ENCODE data around the gene ABLIM2. TPM values are rescaled to one million over a fixed set of nuclear protein-coding genes. Genes with fewer than 3 reads are reported as not detected.
A peak's percentile ranks its signal among the peaks of the same experiment; 100 is the strongest.

The ABLIM2 gene
- total and polyA plus RNA-seq, 2 experiments from 2014 or later: 1.5 to 4.3 TPM

GRCh38 chr4:7988437-7988836 lies 170.2 kb downstream of the ABLIM2 start:
- Histone ChIP-seq H4K20me1 (replicated peaks; ENCODE audit: insufficient read depth) (no peaks in the 10 kb centered on the region), H3K79me2 (replicated peaks; ENCODE audit: insufficient read depth) (no peaks in the 10 kb centered on the region), H3K4me3 (no peak overlapping the region), H3K27me3 (ENCODE audit: insufficient read depth) (no peaks in the 10 kb centered on the region), H3K36me3 (ENCODE audit: insufficient read depth) (no peaks in the 10 kb centered on the region), H3F3A (replicated peaks; ENCODE audit: low read depth) (no peaks in the 10 kb centered on the region; the same call in 1 of the 2 replicates), H3K9me2 (ENCODE audit: insufficient read depth) (no peaks in the 10 kb centered on the region), H3K27ac (ENCODE audit: low read depth) (no peak overlapping the region), H3K4me2 (no peak overlapping the region), H2AFZ (no peak overlapping the region), H3K4me1 (ENCODE audit: insufficient read depth) (peaks cover 8% of the 10 kb centered on the region; the same call in 1 of the 2 replicates)
- no peak overlapping the region for H3K4me3 Mint-ChIP-seq
- TF ChIP-seq ETS1 (IDR thresholded peaks at IDR 0.05): no peak
- TF ChIP-seq STAT1 (IDR thresholded peaks at IDR 0.05; ENCODE audit: unreplicated experiment): no peak
- TF ChIP-seq CREB1 (CRISPR knock-in tag; IDR thresholded peaks at IDR 0.05; ENCODE audit: low read depth): no peak
- TF ChIP-seq ZNF331 (CRISPR knock-in tag; IDR thresholded peaks at IDR 0.05; ENCODE audit: low read depth): no peak
- TF ChIP-seq NANOG (IDR thresholded peaks at IDR 0.05; ENCODE audit: borderline replicate concordance): no peak
- TF ChIP-seq EZH2phosphoT487 (IDR thresholded peaks at IDR 0.05; ENCODE audit: unreplicated experiment): no peak
- TF ChIP-seq EZH2 (IDR thresholded peaks at IDR 0.05; ENCODE audit: low read depth, unreplicated experiment): no peak
- TF ChIP-seq REST (IDR thresholded peaks at IDR 0.05; ENCODE audit: unreplicated experiment): no peak
- TF ChIP-seq POLR2AphosphoS5 (IDR thresholded peaks at IDR 0.05; ENCODE audit: low read depth): no peak
- no peak overlapping the region for H3K27ac Mint-ChIP-seq
- no peaks in the 10 kb centered on the region for H3K36me3 Mint-ChIP-seq (ENCODE audit: low read depth)
- DNase-seq (ENCODE audit: low spot score) (no peak), ATAC-seq (no peak)
- peaks cover 17% of the 10 kb centered on the region for H3K27me3 Mint-ChIP-seq (ENCODE audit: insufficient read depth, low read depth, poor library complexity)
- H3K9me3 Mint-ChIP-seq: no peaks in the 10 kb centered on the region
- peaks cover 10% of the 10 kb centered on the region for H3K4me1 Mint-ChIP-seq

- H3F3A ChIP-seq (replicated peaks; ENCODE audit: low read depth): no peaks in the 10 kb centered on the region; the same call in 1 of the 2 replicates
- H3K79me2 ChIP-seq (replicated peaks; ENCODE audit: insufficient read depth): no peaks in the 10 kb centered on the region
- peaks cover 8% of the 10 kb centered on the region; the same call in 1 of the 2 replicates for H3K4me1 ChIP-seq (ENCODE audit: insufficient read depth)
- no peaks in the 10 kb centered on the region for H3K27me3 ChIP-seq (ENCODE audit: insufficient read depth)
- TF ChIP-seq CTCF (conservative IDR thresholded peaks at IDR 0.05; ENCODE audit: low read depth in 2 of 2) (peak; percentile 92 to 96), EZH2 (IDR thresholded peaks at IDR 0.05; ENCODE audit: low read depth, unreplicated experiment) (no peak), REST (IDR thresholded peaks at IDR 0.05; ENCODE audit: unreplicated experiment) (no peak)
- ATAC-seq (peak; percentile 79), DNase-seq (ENCODE audit: low spot score) (peak; percentile 93)
- H3K36me3 Mint-ChIP-seq (ENCODE audit: low read depth): no peaks in the 10 kb centered on the region
- H3K4me1 Mint-ChIP-seq: peaks cover 14% of the 10 kb centered on the region
- no peak overlapping the region for H3K4me3 Mint-ChIP-seq
- H3K27ac Mint-ChIP-seq: peak overlapping the region; percentile 53; the same call in 1 of the 2 replicates
- no peaks in the 10 kb centered on the region for H4K20me1 ChIP-seq (replicated peaks; ENCODE audit: insufficient read depth)
- peaks cover 14% of the 10 kb centered on the region for H3K27me3 Mint-ChIP-seq (ENCODE audit: insufficient read depth, low read depth, poor library complexity)
- H3K4me3 ChIP-seq: no peak overlapping the region
- no peaks in the 10 kb centered on the region for H3K36me3 ChIP-seq (ENCODE audit: insufficient read depth)
- H3K9me2 ChIP-seq (ENCODE audit: insufficient read depth): no peaks in the 10 kb centered on the region
- H2AFZ ChIP-seq: peak overlapping the region; percentile 33; the same call in 1 of the 2 replicates
- no peak overlapping the region for H3K27ac ChIP-seq (ENCODE audit: low read depth)
- no peak overlapping the region for H3K4me2 ChIP-seq
- H3K9me3 Mint-ChIP-seq: no peaks in the 10 kb centered on the region
These were observed 171.2 kb downstream of the ABLIM2 start for GRCh38 chr4:7987148-7987989.
